ENCODE data around the gene SP2.
A peak's percentile ranks its signal among the peaks of the same experiment; 100 is the strongest.

Gene SP2

GRCh38 chr17:47953909-47954308, 57.9 kb downstream of the SP2 start:
- DNase-seq, result no peak

GRCh38 chr17:47955497-47956461, 59.7 kb downstream of the SP2 start:
- no peak for DNase-seq

GRCh38 chr17:47956791-47957590, 61.0 kb downstream of the SP2 start:
- DNase-seq, result no peak

GRCh38 chr17:47957591-47958490, 61.8 kb downstream of the SP2 start, which contains the start of gene PRR15L:
PRR15L (minus strand) TSS chr17:47957883; CDS start chr17:47953234, 4,649 bp downstream.
- DNase-seq, result peak; percentile 95

- peak; percentile 96 for DNase-seq
These were observed 64.0 kb downstream of the SP2 start for GRCh38 chr17:47959825-47960655.

- DNase-seq, result no peak
These were observed 65.4 kb downstream of the SP2 start for GRCh38 chr17:47961406-47961805.

GRCh38 chr17:47962901-47963300, 66.9 kb downstream of the SP2 start:
- no peak for DNase-seq

GRCh38 chr17:47964856-47965255, 68.8 kb downstream of the SP2 start:
- no peak for DNase-seq

GRCh38 chr17:47966079-47966519, 70.1 kb downstream of the SP2 start:
- no peak for DNase-seq

GRCh38 chr17:47967607-47968252, 71.7 kb downstream of the SP2 start:
- no peak for DNase-seq

- no peak for DNase-seq
These were observed 72.8 kb downstream of the SP2 start for GRCh38 chr17:47968836-47969235.

- DNase-seq, result no peak
These were observed 74.1 kb downstream of the SP2 start for GRCh38 chr17:47969930-47970724.

GRCh38 chr17:47970725-47971499, 74.9 kb downstream of the SP2 start, which contains the start of gene CDK5RAP3:
CDK5RAP3 (plus strand) TSS chr17:47971113; CDS start chr17:47971147, 34 bp downstream.
- DNase-seq, result peak; percentile 99

GRCh38 chr17:47973541-47973940, 77.5 kb downstream of the SP2 start:
- no peak for DNase-seq

- DNase-seq, result no peak
These were observed 79.3 kb downstream of the SP2 start for GRCh38 chr17:47975189-47975822.

GRCh38 chr17:47975823-47976205, 79.8 kb downstream of the SP2 start:
- DNase-seq, result no peak

- DNase-seq, result no peak
These were observed 82.3 kb downstream of the SP2 start for GRCh38 chr17:47978324-47978723.

Measured in NCI-H2081 treated with DMSO at 0.1 percent for 48 hours (cell line).